ENCODE data around the gene NLGN2. TPM values are rescaled to one million over a fixed set of nuclear protein-coding genes. Genes with fewer than 3 reads are reported as not detected.

Gene NLGN2
- total and polyA plus RNA-seq, 2 experiments from 2014 or later: 14.4 to 38.7 TPM

- TF ChIP-seq ZNF462 (CRISPR knock-in tag; IDR thresholded peaks at IDR 0.05): no peak
- TF ChIP-seq CREB1 (CRISPR knock-in tag; IDR thresholded peaks at IDR 0.05; ENCODE audit: low read depth): no peak
- no peak for TF ChIP-seq STAT1 (IDR thresholded peaks at IDR 0.05; ENCODE audit: unreplicated experiment)
These were observed 4.5 kb upstream of the NLGN2 start (continued) for GRCh38 chr17:7403043-7403726.

- H3F3A ChIP-seq (replicated peaks; ENCODE audit: low read depth): peaks cover 27% of the 10 kb centered on the region
- peak overlapping the region; percentile 78; the same call in 1 of the 2 replicates for H3K27ac ChIP-seq (ENCODE audit: low read depth)
- H3K4me2 ChIP-seq: peak overlapping the region; percentile 73
- H3K9me2 ChIP-seq (ENCODE audit: insufficient read depth): no peaks in the 10 kb centered on the region
- H3K4me3 ChIP-seq: peak overlapping the region; percentile 68
- H3K4me1 ChIP-seq (ENCODE audit: insufficient read depth): peaks cover 24% of the 10 kb centered on the region
- Mint-ChIP-seq H3K27ac (peak overlapping the region; percentile 91), H3K27me3 (ENCODE audit: insufficient read depth, low read depth, poor library complexity) (peaks cover 11% of the 10 kb centered on the region), H3K36me3 (ENCODE audit: low read depth) (peaks cover 8% of the 10 kb centered on the region; the same call in 2 of the 3 replicates), H3K4me3 (peak overlapping the region; percentile 87), H3K9me3 (no peaks in the 10 kb centered on the region), H3K4me1 (peaks cover 24% of the 10 kb centered on the region)
- DNase-seq (ENCODE audit: low spot score): no peak
- H3K79me2 ChIP-seq (replicated peaks; ENCODE audit: insufficient read depth): peaks cover 14% of the 10 kb centered on the region
- H3K27me3 ChIP-seq (ENCODE audit: insufficient read depth): no peaks in the 10 kb centered on the region
- H2AFZ ChIP-seq: no peak overlapping the region
- peaks cover 3% of the 10 kb centered on the region; the same call in 1 of the 2 replicates for H3K36me3 ChIP-seq (ENCODE audit: insufficient read depth)
- ATAC-seq: peak; percentile 20
- peaks cover 12% of the 10 kb centered on the region for H4K20me1 ChIP-seq (replicated peaks; ENCODE audit: insufficient read depth)
- no peak for TF ChIP-seq ETS1 (IDR thresholded peaks at IDR 0.05)
- no peak for TF ChIP-seq EZH2phosphoT487 (IDR thresholded peaks at IDR 0.05; ENCODE audit: unreplicated experiment)
- no peak for TF ChIP-seq EZH2 (IDR thresholded peaks at IDR 0.05; ENCODE audit: low read depth, unreplicated experiment)
- TF ChIP-seq NANOG (IDR thresholded peaks at IDR 0.05; ENCODE audit: borderline replicate concordance): no peak
- no peak for TF ChIP-seq POLR2AphosphoS5 (IDR thresholded peaks at IDR 0.05; ENCODE audit: low read depth)
- no peak for TF ChIP-seq ZNF114 (CRISPR knock-in tag; IDR thresholded peaks at IDR 0.05)
- TF ChIP-seq JUNB (IDR thresholded peaks at IDR 0.05; ENCODE audit: unreplicated experiment): no peak
- no peak for TF ChIP-seq STAT1 (IDR thresholded peaks at IDR 0.05; ENCODE audit: unreplicated experiment)
- no peak for TF ChIP-seq REST (IDR thresholded peaks at IDR 0.05; ENCODE audit: unreplicated experiment)
- no peak for TF ChIP-seq CTCF (conservative IDR thresholded peaks at IDR 0.05; ENCODE audit: low read depth in 2 of 2)
- no peak for TF ChIP-seq CREB1 (CRISPR knock-in tag; IDR thresholded peaks at IDR 0.05; ENCODE audit: low read depth)
These were observed 4.0 kb upstream of the NLGN2 start for GRCh38 chr17:7403727-7403976.

Data from GM23338 (cell line).